ENCODE results near the gene PRLR.

PRLR gene

GRCh38 chr5:35158622-35159369 lies 71.5 kb downstream of the PRLR start:
- no peak for DNase-seq

GRCh38 chr5:35158204-35158603 lies 72.1 kb downstream of the PRLR start:
- no peak for DNase-seq

GRCh38 chr5:35153375-35153932 lies 76.8 kb downstream of the PRLR start:
- no peak for DNase-seq

DNA sequence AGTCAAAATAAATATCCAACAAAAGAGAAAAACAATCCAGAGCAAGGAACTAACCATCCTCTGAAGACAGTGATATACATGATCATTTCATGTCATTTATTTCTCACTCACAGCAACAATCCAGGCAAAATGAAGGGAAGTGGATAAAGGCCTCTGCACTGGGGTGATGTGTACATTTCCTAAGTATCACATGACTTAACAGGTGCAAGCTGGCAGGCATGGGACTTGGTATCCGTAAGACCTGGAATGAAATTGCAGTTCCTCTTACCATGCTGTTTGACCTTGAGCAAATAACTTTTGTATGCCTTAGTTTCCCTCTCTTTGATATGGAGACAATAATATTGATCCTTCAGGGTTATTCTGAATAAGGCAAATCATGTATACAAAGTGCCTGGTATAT lies 77.6 kb downstream of the PRLR start:
- DNase-seq, result no peak

DNA sequence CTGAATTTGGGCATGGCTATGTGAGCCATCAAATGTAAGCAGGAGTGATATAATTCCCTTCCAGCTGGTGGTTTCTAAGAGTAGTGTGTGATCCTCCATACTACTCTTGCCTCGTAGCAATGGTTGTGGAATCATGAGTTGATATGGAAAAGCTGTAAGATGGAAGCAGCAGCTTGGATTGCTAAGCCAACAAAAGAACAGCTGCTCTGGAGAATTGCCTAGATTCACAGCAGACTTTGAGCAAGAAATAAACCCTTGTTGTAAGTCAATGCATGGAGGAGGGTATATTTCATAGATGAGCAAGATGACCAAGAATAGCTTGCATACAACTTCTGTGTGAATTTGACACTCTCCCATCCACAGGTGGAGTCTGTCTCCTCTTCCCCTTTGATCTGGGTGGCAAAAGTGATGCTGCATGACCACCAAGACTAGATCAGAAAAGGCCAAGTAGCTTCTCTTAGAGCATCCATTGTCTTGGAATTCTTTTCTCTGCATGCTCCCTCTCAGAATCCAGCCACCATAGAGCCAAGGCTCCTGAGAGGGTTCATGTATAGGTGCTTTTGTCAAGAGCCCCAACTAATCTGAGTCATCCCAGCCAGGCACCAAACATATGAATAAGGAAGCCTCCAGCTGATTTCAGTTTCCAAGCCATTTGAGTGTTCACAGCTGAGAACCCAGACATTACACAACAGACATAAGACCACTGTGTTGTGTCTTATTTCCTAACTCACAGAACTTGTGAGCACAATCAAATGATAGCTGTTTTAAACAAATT lies 79.0 kb downstream of the PRLR start:
- DNase-seq, result no peak

DNA sequence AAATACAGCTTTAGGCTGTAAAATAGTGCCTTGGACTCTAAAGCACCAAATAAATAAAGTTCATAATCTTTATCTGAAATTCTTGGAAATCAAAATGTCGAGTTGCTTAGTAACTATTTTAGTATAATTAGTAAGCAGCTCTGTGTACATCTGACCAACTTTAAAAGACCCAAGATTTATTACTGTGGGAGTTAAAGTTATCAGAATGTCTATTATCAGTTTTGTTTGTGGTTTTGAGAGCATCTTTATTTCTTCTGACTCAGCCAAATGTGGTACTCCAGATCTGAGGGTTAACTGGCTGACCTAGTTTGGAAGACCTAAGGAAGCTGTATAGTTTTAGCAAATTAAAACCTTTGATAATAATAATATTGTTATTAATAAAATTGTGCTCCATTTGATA lies 81.2 kb downstream of the PRLR start:
- no peak for DNase-seq

GRCh38 chr5:35146406-35146805 lies 83.9 kb downstream of the PRLR start:
- DNase-seq, result no peak

GRCh38 chr5:35145691-35146317 lies 84.5 kb downstream of the PRLR start:
- DNase-seq, result no peak

DNA sequence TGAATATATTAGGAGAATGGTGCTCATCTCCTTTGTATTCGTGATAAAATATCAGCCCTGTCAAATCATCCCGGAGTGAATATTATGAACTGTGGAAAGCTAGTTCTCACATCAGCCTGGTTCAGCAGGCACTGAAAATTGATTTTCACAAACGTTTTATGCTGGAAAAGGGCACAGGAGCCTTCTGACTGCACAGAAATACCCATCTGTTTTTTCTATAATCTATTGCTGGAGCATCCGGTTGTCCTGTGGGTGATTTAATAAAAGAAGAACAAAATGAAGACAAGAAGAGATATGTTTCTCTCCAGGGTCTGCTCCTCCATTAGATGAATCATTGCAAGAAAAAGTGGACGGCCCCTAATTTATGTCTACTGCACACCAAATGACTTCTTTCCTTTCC lies 85.3 kb downstream of the PRLR start:
- no peak for DNase-seq

- no peak for DNase-seq
Observed at GRCh38 chr5:35143841-35144240, 86.4 kb downstream of the PRLR start.

DNA sequence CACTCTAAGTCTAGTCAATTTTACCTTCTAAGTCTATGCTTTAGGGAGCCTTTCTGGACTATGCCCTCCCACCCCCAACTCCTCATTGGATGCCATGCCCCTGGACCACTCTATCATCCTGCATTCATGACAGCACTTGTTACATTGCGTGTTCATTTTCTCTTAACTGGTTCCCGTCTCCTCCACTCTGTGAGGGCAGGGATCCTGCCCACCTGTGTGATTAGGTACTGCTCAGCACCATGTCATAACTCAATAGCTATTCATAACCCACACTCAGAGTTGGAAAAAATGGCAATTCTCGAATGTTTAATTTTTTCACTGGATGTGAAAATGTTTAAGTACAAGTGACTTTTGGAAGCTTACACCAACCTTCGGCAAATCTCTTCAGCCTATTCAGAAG lies 88.5 kb downstream of the PRLR start:
- DNase-seq, result no peak

- no peak for DNase-seq
Observed at GRCh38 chr5:35138232-35138631, 92.1 kb downstream of the PRLR start.

- DNase-seq, result no peak
Observed at GRCh38 chr5:35136386-35136785, 93.9 kb downstream of the PRLR start.

DNA sequence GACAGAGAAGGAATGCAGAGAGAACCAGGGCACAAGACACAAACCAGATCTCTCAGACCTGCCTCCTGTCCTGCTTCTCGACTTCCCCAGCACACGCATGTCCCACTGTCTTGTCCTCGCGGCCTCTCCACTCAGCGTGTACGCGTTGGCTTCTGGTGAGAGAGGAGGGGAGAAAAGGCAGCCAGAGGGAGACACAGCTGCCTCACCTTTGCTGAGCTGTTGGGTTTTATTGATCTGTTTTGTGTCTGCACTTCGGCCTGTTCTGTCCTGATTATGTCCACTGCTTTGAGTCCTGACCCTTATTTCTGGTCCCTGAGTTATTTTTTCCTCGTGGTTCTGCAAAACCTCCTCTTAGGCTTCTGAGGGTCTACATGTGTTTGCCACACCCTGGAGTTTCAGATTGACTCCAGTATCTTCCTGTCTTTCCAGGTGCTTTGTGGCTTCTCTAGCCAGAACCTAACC lies 95.0 kb downstream of the PRLR start:
- DNase-seq, result no peak

DNA sequence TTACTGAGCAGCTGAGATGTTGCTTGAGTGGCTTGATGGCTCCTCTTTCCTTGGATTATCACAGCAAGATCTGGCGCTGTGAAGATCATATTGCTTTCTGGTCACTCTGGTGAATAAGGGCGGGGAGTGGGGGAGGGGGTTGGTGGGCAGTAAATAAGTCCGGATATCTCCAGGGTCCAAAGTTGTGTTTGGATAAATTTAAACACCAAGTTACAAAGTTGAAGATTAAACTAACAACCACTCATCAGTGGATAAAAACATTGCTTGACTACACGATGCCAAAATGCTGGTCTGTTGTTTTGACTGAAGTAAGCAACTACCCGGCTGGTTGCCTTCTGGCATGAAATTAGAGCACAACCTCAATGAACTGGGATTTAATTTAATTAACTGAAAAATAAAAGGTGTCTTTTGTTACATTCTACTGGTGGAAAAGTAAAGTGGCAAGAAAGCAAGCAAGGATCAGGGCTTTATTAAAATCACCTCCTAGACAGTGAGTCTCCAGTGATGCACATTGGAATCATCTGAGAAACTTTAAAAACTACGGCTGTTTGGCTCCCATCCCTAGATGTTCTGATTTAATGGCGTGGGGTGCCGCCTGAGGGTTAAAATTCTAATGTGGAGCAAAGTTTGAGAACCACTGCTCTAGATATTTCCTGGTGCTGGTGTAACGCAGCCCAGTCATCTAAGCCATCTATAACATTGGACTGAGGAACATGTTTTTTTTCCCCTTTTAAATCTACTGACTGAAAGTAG lies 95.8 kb downstream of the PRLR start:
- no peak for DNase-seq

DNA sequence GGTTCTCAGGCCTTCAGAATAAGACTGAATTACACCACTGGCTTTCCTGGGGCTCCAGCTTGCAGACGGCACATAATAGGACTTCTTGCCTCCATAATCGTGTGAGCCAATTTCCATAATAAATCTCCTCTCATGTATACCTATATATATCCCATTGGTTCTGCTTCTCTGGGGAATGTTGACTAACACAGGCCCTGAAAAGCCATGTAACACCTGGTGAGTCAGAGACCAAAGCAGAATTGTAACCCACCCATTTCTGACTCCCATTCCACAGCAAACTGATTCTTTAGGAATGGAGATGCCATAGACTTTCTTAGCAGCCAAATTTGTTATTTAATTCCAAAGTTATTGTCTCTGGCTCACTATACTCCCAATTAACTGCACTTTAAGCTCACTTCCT lies 97.1 kb downstream of the PRLR start:
- DNase-seq, result no peak

DNA sequence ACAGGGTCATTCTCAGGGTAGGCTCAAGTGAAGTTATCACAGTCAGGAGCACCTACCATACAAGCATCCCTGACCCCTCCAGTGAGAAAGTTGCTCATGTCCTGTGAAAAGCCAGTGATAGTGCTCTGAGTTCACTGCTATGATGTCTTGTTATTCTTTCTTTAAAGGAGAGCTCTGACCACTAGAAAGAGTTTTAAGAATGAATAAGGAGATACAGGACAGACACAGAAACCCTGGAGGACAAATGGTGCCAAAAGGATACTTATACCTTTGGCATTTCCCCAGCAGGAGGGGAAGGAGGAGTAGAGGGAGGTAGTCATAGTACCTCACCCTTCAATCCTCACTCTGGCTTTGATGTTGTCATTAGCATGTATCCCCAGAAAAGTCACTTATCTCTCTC lies 98.6 kb downstream of the PRLR start:
- DNase-seq, result no peak

GRCh38 chr5:35129921-35130485 lies 100.3 kb downstream of the PRLR start:
- no peak for DNase-seq

GRCh38 chr5:35129276-35129675 lies 101.0 kb downstream of the PRLR start:
- DNase-seq, result no peak

DNA sequence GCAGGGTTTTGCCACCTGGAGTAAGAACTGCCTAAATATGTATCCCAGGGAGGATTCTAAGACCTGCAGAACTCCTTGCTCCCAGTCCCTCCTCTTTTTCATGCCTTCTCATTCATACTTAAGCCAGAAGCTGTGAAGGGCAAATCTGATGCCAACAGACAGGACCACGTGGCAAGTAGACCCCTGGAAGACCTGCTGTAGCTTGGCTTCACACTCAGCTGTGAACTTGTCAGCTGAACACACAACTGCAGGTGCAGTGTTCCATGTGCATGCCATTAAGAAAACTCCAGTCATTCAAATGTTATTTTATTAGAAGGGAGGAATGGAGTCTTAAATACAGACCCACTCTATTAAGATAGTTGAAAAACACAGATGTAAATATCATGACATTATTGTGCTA lies 103.3 kb downstream of the PRLR start:
- no peak for DNase-seq

DNA sequence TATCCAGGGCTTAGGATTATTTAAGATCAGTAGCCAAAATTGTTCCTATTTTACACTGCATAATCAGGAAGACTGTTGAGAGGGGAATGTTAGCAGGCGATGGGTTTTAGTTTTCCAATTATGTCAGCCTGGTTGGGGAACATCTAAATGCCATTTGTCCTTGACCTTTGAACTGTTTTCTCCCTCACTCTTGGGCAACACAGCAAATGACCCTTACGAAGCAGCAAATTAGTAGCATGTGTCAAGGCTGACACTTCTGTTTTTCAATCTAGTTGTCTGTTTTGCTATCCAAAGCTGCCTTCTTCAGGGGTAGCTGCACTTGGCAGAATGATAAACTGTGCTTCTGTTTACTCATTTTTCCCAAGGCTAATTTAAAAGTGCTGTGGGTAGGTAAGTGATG lies 104.5 kb downstream of the PRLR start:
- no peak for DNase-seq

- no peak for DNase-seq
Observed at GRCh38 chr5:35124932-35125331, 105.4 kb downstream of the PRLR start.

GRCh38 chr5:35122819-35123218 lies 107.5 kb downstream of the PRLR start:
- no peak for DNase-seq

Data from NCI-H146 (cell line).